HCT116 (cell line): ENCODE measurements around the gene ACYP1. TPM values are rescaled to one million over a fixed set of nuclear protein-coding genes. Genes with fewer than 3 reads are reported as not detected.

Experiments
- ATAC-seq: fragments of 200-7000 bp; cut with Tn5 transposase; 2 replicates; pipeline ENCODE4 v1.9.1; 2020; ENCODE audit warnings: mild to moderate bottlenecking, moderate library complexity
- Bru-seq: library from RNA; stranded (reverse); fragments of 400-500 nt; gene quantifications from one replicate; lab custom pipeline; 2021; lab: Mats Ljungman, UMichigan
- BruChase-seq, 2 experiments: library from RNA; stranded (reverse); fragments of 400-500 nt; gene quantifications; one replicate each; lab custom pipeline; 2021; lab: Mats Ljungman, UMichigan
- BruUV-seq: library from RNA; stranded (reverse); fragments of 400-500 nt; replicated peaks from 2 replicates; lab custom pipeline; 2021; lab: Mats Ljungman, UMichigan
- CTCF ChIA-PET: fragments of 300-600 bp; sonication (Branson Sonifier 250); formaldehyde crosslinking; loops from one replicate; lab custom pipeline; 2021; ENCODE audit warnings: antibody characterized with exemption; lab: Charles Lee
- POLR2A ChIA-PET: fragments of 300-600, 350-600 bp; sonication (Branson Sonifier 250); formaldehyde crosslinking; loops from one replicate; lab custom pipeline; 2021; ENCODE audit warnings: antibody characterized with exemption; lab: Charles Lee
- RAD21 ChIA-PET, 2 experiments: fragments of 300-600 bp; sonication (Branson Sonifier 250); formaldehyde crosslinking; loops; one replicate each; lab custom pipeline; 2023; ENCODE audit warnings: low total read pairs in 2 of 2; ENCODE audit not compliant: uncharacterized antibody in 2 of 2, unreplicated experiment in 2 of 2, low non-redundant PET in 1 of 2; lab: Charles Lee
- DNase-seq: peaks from one replicate; pipeline ENCODE4 v3.0.0-alpha.2; 2010; ENCODE audit warnings: low read depth, low spot score
- H2AFZ ChIP-seq: fragments of 200-600 bp; shearing (Covaris generic), sonication (generic); 2 replicates; pipeline ENCODE4 v1.6.1; 2017; ENCODE audit warnings: low read depth, mixed run types, mixed read lengths, antibody characterized with exemption, low read length; ENCODE audit not compliant: poor library complexity, severe bottlenecking
- H3K27ac ChIP-seq: 2 replicates; pipeline ENCODE4 v1.5.1; 2012; ENCODE audit warnings: low read depth, low read length
- H3K27me3 ChIP-seq: fragments of 200-600 bp; sonication (generic); 2 replicates; pipeline ENCODE4 v1.6.1; 2016; ENCODE audit warnings: mixed run types, low read length, mixed read lengths; ENCODE audit not compliant: insufficient read depth
- H3K36me3 ChIP-seq, 2 experiments: fragments of 200-500 bp in 1 of 2; fragments of 200-600 bp in 1 of 2; sonication (Bioruptor generic) in 1 of 2; sonication (generic) in 1 of 2; 2 replicates each; pipeline versions ENCODE4 v1.5.1 to v1.6.1; 2014 to 2016; ENCODE audit warnings: low read length in 2 of 2, inconsistent platforms in 1 of 2, mixed read lengths in 1 of 2, mixed run types in 1 of 2; ENCODE audit not compliant: insufficient read depth in 2 of 2, control insufficient read depth in 1 of 2
- H3K4me1 ChIP-seq, 2 experiments: fragments of 200-600 bp in 1 of 2; sonication (generic) in 1 of 2; 2 replicates each; pipeline versions ENCODE4 v1.5.1 to v1.6.1; 2012 to 2017; ENCODE audit warnings: low read length in 2 of 2, inconsistent platforms in 1 of 2, mild to moderate bottlenecking in 1 of 2, mixed read lengths in 1 of 2, mixed run types in 1 of 2, moderate library complexity in 1 of 2; ENCODE audit not compliant: insufficient read depth in 2 of 2, control insufficient read depth in 1 of 2
- H3K4me2 ChIP-seq: fragments of 200-600 bp; sonication (generic); 2 replicates; pipeline ENCODE4 v1.6.1; 2017; ENCODE audit warnings: mixed run types, low read length, mixed read lengths
- H3K4me3 ChIP-seq, 2 experiments: fragments of 200-600 bp in 1 of 2; sonication (generic) in 1 of 2; replicated peaks in 1 of 2; 2 replicates each; pipeline ENCODE4 v1.5.1; 2011 to 2016; ENCODE audit warnings: low read length in 2 of 2, control low read depth in 1 of 2, low read depth in 1 of 2, mild to moderate bottlenecking in 1 of 2, mixed read lengths in 1 of 2, mixed run types in 1 of 2
- H3K79me2 ChIP-seq: fragments of 200-600 bp; sonication (generic); 2 replicates; pipeline ENCODE4 v1.6.1; 2017; ENCODE audit warnings: mild to moderate bottlenecking, mixed run types, low read length, moderate library complexity, mixed read lengths; ENCODE audit not compliant: insufficient read depth
- H3K9ac ChIP-seq: fragments of 200-600 bp; sonication (generic); 2 replicates; pipeline ENCODE4 v1.6.1; 2016; ENCODE audit warnings: low read length, mixed read lengths
- H3K9me2 ChIP-seq: fragments of 200-600 bp; sonication (generic), shearing (Covaris generic); 2 replicates; pipeline ENCODE4 v1.6.1; 2017; ENCODE audit warnings: mixed run types, mild to moderate bottlenecking, moderate library complexity; ENCODE audit not compliant: insufficient read depth
- H3K9me3 ChIP-seq, 2 experiments: fragments of 200-500 bp in 1 of 2; fragments of 200-600 bp in 1 of 2; sonication (Bioruptor generic) in 1 of 2; sonication (generic) in 1 of 2; 2 replicates each; pipeline ENCODE4 v1.6.1; 2014 to 2017; ENCODE audit warnings: low read length in 2 of 2, mixed read lengths in 2 of 2, inconsistent platforms in 1 of 2, low read depth in 1 of 2, mild to moderate bottlenecking in 1 of 2, mixed run types in 1 of 2, moderate library complexity in 1 of 2; ENCODE audit not compliant: control insufficient read depth in 1 of 2, insufficient read depth in 1 of 2
- H4K20me1 ChIP-seq: fragments of 200-600 bp; sonication (generic), shearing (Covaris generic); 2 replicates; pipeline ENCODE4 v1.6.1; 2017; ENCODE audit warnings: mixed run types, mild to moderate bottlenecking, moderate library complexity; ENCODE audit not compliant: insufficient read depth
- ATF3 ChIP-seq: IDR thresholded peaks from 2 replicates; pipeline ENCODE4 v1.6.1; 2012
- CBX3 ChIP-seq: IDR thresholded peaks from 2 replicates; pipeline ENCODE4 v1.6.1; 2012; ENCODE audit warnings: low read depth
- CEBPB ChIP-seq: IDR thresholded peaks from 2 replicates; pipeline ENCODE4 v1.6.1; 2012; ENCODE audit warnings: low read depth
- EGR1 ChIP-seq: IDR thresholded peaks from 2 replicates; pipeline ENCODE4 v1.6.1; 2012; ENCODE audit warnings: low read depth
- ELF1 ChIP-seq: IDR thresholded peaks from 2 replicates; pipeline ENCODE4 v1.6.1; 2012; ENCODE audit warnings: low read depth, borderline replicate concordance
- EZH2 ChIP-seq: fragments of 200-600 bp; sonication (generic); IDR thresholded peaks from 2 replicates; pipeline ENCODE4 v1.6.1; 2017; ENCODE audit warnings: antibody characterized with exemption, mixed run types
- EZH2phosphoT487 ChIP-seq: fragments of 200-600 bp; IDR thresholded peaks from 2 replicates; pipeline ENCODE4 v1.6.1; 2018; ENCODE audit warnings: antibody characterized with exemption, borderline replicate concordance
- FOSL1 ChIP-seq: IDR thresholded peaks from 2 replicates; pipeline ENCODE4 v1.6.1; 2012; ENCODE audit warnings: low read depth
- JUND ChIP-seq: IDR thresholded peaks from 2 replicates; pipeline ENCODE4 v1.6.1; 2012
- POLR2A ChIP-seq: IDR thresholded peaks from 2 replicates; pipeline ENCODE4 v1.7.0; 2011; ENCODE audit warnings: borderline replicate concordance; ENCODE audit not compliant: insufficient read depth, insufficient read length; ENCODE audit errors: extremely low read depth
- POLR2AphosphoS5 ChIP-seq: IDR thresholded peaks from 2 replicates; pipeline ENCODE4 v1.6.1; 2011; ENCODE audit warnings: mild to moderate bottlenecking, low read depth, low read length, moderate library complexity
- REST ChIP-seq: IDR thresholded peaks from 2 replicates; pipeline ENCODE4 v1.6.1; 2012; ENCODE audit warnings: low read depth
- SIN3A ChIP-seq: IDR thresholded peaks from 2 replicates; pipeline ENCODE4 v1.6.1; 2012; ENCODE audit warnings: low read depth
- SP1 ChIP-seq: IDR thresholded peaks from 2 replicates; pipeline ENCODE4 v1.6.1; 2012; ENCODE audit warnings: low read depth
- SRF ChIP-seq: IDR thresholded peaks from 2 replicates; pipeline ENCODE4 v1.6.1; 2012; ENCODE audit warnings: low read depth
- TCF7L2 ChIP-seq: IDR thresholded peaks from 2 replicates; pipeline ENCODE4 v1.7.0; 2011; ENCODE audit warnings: borderline replicate concordance, inconsistent platforms; ENCODE audit not compliant: insufficient read depth, insufficient read length; ENCODE audit errors: extremely low read depth
- YY1 ChIP-seq: IDR thresholded peaks from 2 replicates; pipeline ENCODE4 v1.6.1; 2011; ENCODE audit warnings: low read length, low read depth, moderate library complexity, mild to moderate bottlenecking; ENCODE audit not compliant: insufficient replicate concordance; ENCODE audit errors: extremely low read depth
- ZBTB33 ChIP-seq: IDR thresholded peaks from 2 replicates; pipeline ENCODE4 v1.6.1; 2011; ENCODE audit warnings: mild to moderate bottlenecking, low read length, moderate library complexity; ENCODE audit not compliant: insufficient replicate concordance; ENCODE audit errors: extremely low read depth
- intact Hi-C: fragments of 100-400 bp; cut with micrococcal nuclease; formaldehyde crosslinking; loops from 2 replicates; pipeline ENCODE4 v1.10.0; 2022
- long read RNA-seq: library from polyadenylated mRNA; unstranded; transcript quantifications from one replicate; pipeline ENCODE4 v2.0.0, GENCODE V29; 2021; ENCODE audit not compliant: unreplicated experiment
- polyA plus RNA-seq: library from polyadenylated mRNA; unstranded; fragments of >200 nt; gene quantifications from 2 replicates; pipeline ENCODE4 v1.2.1, GENCODE V29; 2012; ENCODE audit warnings: missing spikeins
- total RNA-seq: library from RNA; stranded (reverse); gene quantifications from one replicate; pipeline ENCODE4 v1.2.1, GENCODE V29; 2021; ENCODE audit not compliant: unreplicated experiment

Gene ACYP1
- total RNA-seq = 30.7 TPM
- 40.9 and 50.7 TPM in 2 replicates for polyA plus RNA-seq
- Bru-seq, nascent RNA = percentile 79 among the genes with signal in this experiment
- BruChase-seq, experiment 1, labeled RNA remaining after a 6-hour chase = percentile 74 among the genes with signal in this experiment
- percentile 83 among the genes with signal in this experiment for BruChase-seq, experiment 2, labeled RNA remaining after a 2-hour chase
- long read RNA-seq, transcript ACYP1-201 (3 exons, 627 nt) = major isoform, 16 of 30 reads
- long read RNA-seq, partial matches to known transcripts = 1 of 30 reads
- long read RNA-seq, other reads (novel, unspliced or antisense) = 9 of 30 reads

GRCh38 chr14:75063491-75064204 lies at the start of gene ACYP1:
ACYP1 (minus strand) TSS chr14:75064024; CDS start chr14:75063553, 471 bp downstream.
- TSS peak; percentile 47 for BruUV-seq
- ATAC-seq (peak; percentile 98), DNase-seq (peak; percentile 76)
- peak within 1 kb of the TSS; percentile 86 for H3K4me2 ChIP-seq
- peaks cover 2 to 20% of the 10 kb centered on the region in 2 experiments; a peak in 1 of 4 replicates for H3K36me3 ChIP-seq
- peaks cover 40% of the 10 kb centered on the region for H3K79me2 ChIP-seq
- peak within 1 kb of the TSS; percentile 77 for H3K9ac ChIP-seq
- peak within 1 kb of the TSS; percentile 70 for H3K27ac ChIP-seq
- RAD21 ChIA-PET = no interaction called here
- intact Hi-C loops = no loop called here
- CTCF ChIA-PET = interaction anchor here (0.9 to 1.4 kb wide), 3 partner anchors 118 to 425 kb away, joined by 3 to 6 read pairs (median 3); no protein-coding TSS in a partner anchor
- no peaks in the 10 kb centered on the region for H3K27me3 ChIP-seq
- H3K9me2 ChIP-seq = no peaks in the 10 kb centered on the region
- POLR2A ChIA-PET = no interaction called here
- H2AFZ ChIP-seq = peak within 1 kb of the TSS; percentile 79
- H4K20me1 ChIP-seq = no peaks in the 10 kb centered on the region
- peak within 1 kb of the TSS; percentile 72 to 83 for H3K4me3 ChIP-seq
- H3K4me1 ChIP-seq = peaks cover 12 to 23% of the 10 kb centered on the region in 2 experiments
- no peaks in the 10 kb centered on the region for H3K9me3 ChIP-seq
- TF ChIP-seq JUND = no peak
- no peak for TF ChIP-seq SRF
- no peak for TF ChIP-seq ATF3
- TF ChIP-seq CEBPB = no peak
- no peak for TF ChIP-seq CBX3
- TF ChIP-seq SIN3A = no peak
- TF ChIP-seq FOSL1 = no peak
- TF ChIP-seq POLR2AphosphoS5 = peak; percentile 71
- no peak for TF ChIP-seq ZBTB33
- TF ChIP-seq POLR2A = peak; percentile 81
- TF ChIP-seq SP1 = peak; percentile 95
- no peak; the same call in 1 of the 2 replicates for TF ChIP-seq ELF1
- TF ChIP-seq TCF7L2 = no peak
- no peak for TF ChIP-seq EZH2phosphoT487
- TF ChIP-seq EZH2 = no peak
- TF ChIP-seq YY1 = no peak
- TF ChIP-seq REST = no peak
- no peak for TF ChIP-seq EGR1
